DND-41 (cell line): ENCODE measurements around the gene IBSP.

Experiments used
- CTCF ChIP-seq: IDR thresholded peaks from 2 replicates; pipeline ENCODE4 v1.5.1; 2012; ENCODE audit warnings: borderline replicate concordance, low read length, moderate library complexity, mild to moderate bottlenecking; ENCODE audit not compliant: poor library complexity, severe bottlenecking; ENCODE audit errors: extremely low read depth
- EZH2 ChIP-seq: IDR thresholded peaks from 3 replicates; pipeline ENCODE4 v1.6.1; 2012; ENCODE audit warnings: borderline replicate concordance, low read depth, mild to moderate bottlenecking, moderate library complexity, low read length, inconsistent platforms; ENCODE audit not compliant: severe bottlenecking

GRCh38 chr4:87758270-87758669 is 41.1 kb upstream of the IBSP start:
- TF ChIP-seq CTCF = no peak
- TF ChIP-seq EZH2 = no peak
